ENCODE measurements around the gene UHRF2.
"Not testable (repeated sequence)": the region's sequence is repeated elsewhere in the genome, so short reads cannot be mapped to it uniquely, and the experiment has no call there.

UHRF2 gene

GRCh38 chr9:6412487-6413364, at the start of gene UHRF2:
TSS of gene UHRF2 (plus strand) at chr9:6413199. CDS start at chr9:6413491, 292 bp downstream.
- DNase-seq (ENCODE audit: low spot score): peak; percentile 99

- no peak for DNase-seq (ENCODE audit: low spot score)
Measured at GRCh38 chr9:6367128-6367890, 45.7 kb upstream of the UHRF2 start.

DNA sequence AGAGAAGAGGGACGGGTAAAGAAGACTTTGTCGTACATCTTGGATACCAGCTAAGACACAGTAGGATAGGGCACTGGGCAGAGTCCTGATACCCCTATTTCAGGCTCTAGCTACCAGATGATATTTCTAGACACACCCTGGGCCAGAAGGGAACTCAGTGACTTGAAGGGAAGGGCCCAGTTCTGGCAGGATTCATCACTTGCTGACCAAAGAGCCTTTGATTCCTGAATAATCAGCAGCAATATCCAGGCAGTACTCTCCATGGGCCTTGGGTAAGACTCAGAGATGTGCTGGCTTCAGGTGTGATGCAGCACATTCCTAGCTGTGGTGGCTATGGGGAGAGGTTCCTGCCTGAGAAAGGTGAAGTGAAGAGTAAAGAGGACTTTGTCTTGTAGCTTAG, 44.2 kb upstream of the UHRF2 start:
- DNase-seq (ENCODE audit: low spot score): no peak

GRCh38 chr9:6381477-6382012, 31.5 kb upstream of the UHRF2 start:
- DNase-seq (ENCODE audit: low spot score): not testable (repeated sequence)

GRCh38 chr9:6382681-6383080, 30.3 kb upstream of the UHRF2 start:
- DNase-seq (ENCODE audit: low spot score): no peak

DNA sequence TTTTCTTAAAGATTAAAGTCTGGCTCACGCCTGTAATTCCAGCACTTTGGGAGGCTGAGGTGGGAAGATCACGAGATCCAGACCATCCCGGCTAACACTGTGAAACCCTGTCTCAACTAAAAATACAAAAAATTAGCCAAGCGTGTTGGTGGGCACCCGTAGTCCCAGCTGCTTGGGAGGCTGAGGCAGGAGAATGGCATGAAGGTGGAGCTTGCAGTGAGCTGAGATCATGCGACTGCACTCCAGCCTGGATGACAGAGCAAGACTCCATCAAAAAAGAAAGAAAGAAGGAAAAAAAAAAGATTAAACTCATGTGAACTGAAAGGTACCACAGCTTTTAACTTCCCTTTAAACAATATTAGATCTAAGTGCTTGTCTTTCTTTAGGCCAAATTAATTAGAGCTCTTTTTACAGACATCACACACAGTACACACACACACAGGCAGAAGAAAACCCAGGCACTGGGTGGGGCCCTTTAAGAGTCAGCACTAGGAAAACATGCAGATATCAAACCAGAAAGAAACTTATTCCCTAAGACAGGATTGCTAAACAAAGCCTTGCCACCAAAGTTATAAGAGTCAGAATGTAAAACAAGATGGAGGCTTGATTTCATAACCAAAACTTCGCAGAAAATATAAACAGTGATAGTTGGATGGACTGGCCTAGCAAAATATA, 29.3 kb upstream of the UHRF2 start:
- DNase-seq (ENCODE audit: low spot score): no peak

- no peak for DNase-seq (ENCODE audit: low spot score)
Measured at GRCh38 chr9:6384732-6385131, 28.3 kb upstream of the UHRF2 start.

GRCh38 chr9:6399071-6399470, 13.9 kb upstream of the UHRF2 start:
- DNase-seq (ENCODE audit: low spot score): no peak

GRCh38 chr9:6405371-6405770, 7.6 kb upstream of the UHRF2 start:
- DNase-seq (ENCODE audit: low spot score): no peak

DNA sequence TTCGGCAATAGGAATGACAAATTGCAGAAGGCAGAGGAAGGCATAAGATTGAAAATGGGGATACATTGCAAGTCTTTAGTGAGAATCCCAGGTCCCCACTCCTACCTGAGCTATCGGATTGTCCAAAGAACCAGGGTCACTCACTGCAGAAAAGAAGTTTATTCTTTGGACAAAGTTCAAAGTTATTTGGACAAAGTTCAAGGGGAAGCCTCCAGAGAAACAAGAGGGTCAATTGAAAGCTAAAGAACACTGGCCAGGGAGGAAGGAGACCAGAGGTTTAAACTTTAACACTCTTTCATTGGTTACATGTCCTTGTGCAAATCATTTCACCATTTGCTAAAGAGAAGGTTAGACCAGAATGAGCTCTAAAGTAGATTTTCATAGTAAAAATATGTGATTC, 5.2 kb upstream of the UHRF2 start:
- DNase-seq (ENCODE audit: low spot score): no peak

GRCh38 chr9:6408320-6408719, 4.7 kb upstream of the UHRF2 start:
- no peak for DNase-seq (ENCODE audit: low spot score)

GRCh38 chr9:6409811-6410210, 3.2 kb upstream of the UHRF2 start:
- no peak for DNase-seq (ENCODE audit: low spot score)

GRCh38 chr9:6410633-6411032, 2.4 kb upstream of the UHRF2 start:
- no peak for DNase-seq (ENCODE audit: low spot score)

DNA sequence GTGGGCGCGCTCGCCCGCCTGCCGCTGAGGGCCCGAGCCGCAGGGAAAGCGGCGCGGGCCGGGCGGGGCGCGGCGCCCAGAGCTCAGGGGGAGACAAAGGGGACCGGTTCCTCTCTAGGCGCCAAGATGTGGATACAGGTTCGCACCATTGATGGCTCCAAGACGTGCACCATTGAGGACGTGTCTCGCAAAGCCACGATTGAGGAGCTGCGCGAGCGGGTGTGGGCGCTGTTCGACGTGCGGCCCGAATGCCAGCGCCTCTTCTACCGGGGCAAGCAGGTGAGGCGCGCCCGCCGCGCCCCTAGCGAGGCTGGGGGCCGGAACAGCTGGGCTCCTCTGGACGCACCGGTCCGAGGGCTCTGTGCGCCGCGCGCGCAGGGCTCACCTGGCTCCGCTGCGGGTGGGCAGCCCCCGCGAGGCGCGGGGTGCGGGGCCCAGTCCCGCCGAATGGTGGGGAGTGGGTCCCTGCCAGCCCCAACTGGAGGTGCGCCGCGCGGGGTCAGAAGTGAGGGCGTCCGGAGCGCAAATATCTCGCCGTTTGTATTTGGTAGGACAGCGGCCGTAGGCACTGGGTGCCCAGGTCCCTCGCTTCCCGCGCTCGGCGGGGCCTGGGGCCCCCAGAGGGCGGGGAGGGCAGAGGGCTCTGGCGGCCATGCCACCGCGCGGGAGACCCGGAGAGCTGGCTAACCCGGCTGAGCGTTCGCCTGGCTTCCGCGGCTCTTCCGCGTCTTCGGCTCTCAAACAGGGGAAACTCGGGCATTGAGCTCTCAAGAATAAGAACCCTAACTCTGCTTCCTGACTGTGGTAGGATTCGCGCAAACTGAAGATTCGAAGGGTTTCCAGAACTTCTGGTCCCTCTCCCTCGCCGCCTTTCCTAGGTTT, 607 bp downstream of the UHRF2 start:
- peak; percentile 22 for DNase-seq (ENCODE audit: low spot score)

- DNase-seq (ENCODE audit: low spot score): no peak
Measured at GRCh38 chr9:6414247-6414641, 1.2 kb downstream of the UHRF2 start.

DNA sequence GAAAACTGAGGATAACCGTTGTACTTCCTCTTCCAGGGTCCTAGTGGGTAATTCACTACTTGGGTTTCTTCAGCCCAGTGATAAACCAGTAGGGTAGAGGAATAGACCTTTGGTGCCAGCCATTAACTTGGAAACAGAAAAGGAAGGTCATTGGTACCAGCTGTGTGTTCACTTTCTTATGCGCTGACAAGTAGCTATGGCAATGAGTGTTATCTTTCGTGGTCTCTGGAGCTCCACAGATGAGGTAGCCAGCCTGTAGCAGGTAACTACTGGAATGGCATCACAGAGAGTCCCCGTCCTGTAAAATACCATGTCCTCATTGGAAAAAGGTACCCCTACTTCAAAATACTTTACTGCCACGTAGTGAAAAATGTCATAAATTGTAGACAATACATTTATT, 2.3 kb downstream of the UHRF2 start:
- DNase-seq (ENCODE audit: low spot score): no peak

- no peak for DNase-seq (ENCODE audit: low spot score)
Measured at GRCh38 chr9:6417186-6417585, 4.2 kb downstream of the UHRF2 start.

DNA sequence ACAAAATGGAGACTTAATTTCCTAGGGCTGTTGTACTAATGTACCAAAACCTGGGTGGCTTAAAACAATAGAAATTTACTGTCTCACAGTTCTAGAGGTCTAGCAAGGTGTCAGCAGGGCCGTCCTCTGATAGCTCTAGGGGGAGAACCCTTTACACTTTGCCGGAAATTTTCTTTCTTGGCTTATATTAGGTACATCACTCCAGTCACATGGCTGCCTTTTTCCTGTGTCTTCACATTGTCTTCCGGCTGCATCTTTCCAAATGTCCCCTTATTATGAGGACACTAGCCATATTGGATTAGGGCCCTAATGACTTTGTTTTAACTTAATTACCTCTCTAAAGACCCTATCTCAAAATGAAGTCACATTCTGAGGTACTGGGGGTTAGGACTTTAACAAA, 5.8 kb downstream of the UHRF2 start:
- no peak for DNase-seq (ENCODE audit: low spot score)

DNA sequence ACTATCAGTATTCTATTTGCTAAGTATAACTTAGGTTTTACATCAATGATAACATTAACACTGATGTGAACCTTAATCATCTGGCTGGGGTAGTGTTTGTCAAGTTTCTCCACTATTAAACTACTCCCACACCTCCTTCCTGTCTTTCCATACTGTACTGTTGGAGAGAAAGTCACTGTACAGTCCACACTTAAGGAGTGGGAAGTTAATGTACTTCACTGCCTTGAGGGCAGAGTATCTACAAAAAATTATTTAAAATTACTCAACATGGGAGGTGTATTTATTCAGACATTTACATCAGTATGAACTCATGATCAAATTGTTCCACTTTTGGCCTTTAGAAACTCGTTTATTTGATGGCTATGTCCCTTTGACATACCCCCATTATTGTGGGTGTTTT, 11.9 kb downstream of the UHRF2 start:
- DNase-seq (ENCODE audit: low spot score): no peak

DNA sequence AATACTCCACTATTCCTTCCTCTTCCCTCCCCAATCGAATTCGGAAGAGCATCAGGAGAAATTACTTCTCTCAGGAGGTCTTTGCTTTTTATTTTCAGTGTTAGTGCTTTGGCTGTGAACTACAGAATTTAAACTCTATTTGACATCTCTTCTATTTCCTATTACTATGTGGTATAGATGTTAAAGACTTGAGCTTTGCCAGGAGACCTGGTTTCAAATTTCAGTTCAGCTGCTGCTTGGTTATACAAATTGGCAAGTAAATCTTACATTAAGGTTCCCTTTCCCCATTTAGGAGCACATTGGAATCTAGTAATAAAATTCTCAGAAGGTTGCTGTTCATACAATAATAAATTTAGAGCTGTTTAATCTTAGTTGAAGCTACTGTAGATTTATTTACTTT, 13.1 kb downstream of the UHRF2 start:
- no peak for DNase-seq (ENCODE audit: low spot score)
